Vagina (tissue), 2 donors: ENCODE measurements around the gene CSMD2. TPM values are rescaled to one million over a fixed set of nuclear protein-coding genes. Genes with fewer than 3 reads are reported as not detected.

Experiments
- DNase-seq, 2 donors: peaks; one replicate each; pipeline ENCODE4 v3.0.0-alpha.2; 2017; ENCODE audit errors: extremely low spot score in 2 of 2
- H3K27ac ChIP-seq: fragments of 200-600 bp; sonication (generic); one replicate; pipeline ENCODE4 v1.5.1; 2019
- H3K27me3 ChIP-seq: fragments of 200-600 bp; sonication (generic); one replicate; pipeline ENCODE4 v1.5.1; 2019
- H3K36me3 ChIP-seq, 2 donors: fragments of 200-600 bp; sonication (generic); one replicate each; pipeline ENCODE4 v1.5.1; 2017 to 2019
- H3K4me1 ChIP-seq: fragments of 200-600 bp; sonication (generic); one replicate; pipeline ENCODE4 v1.5.1; 2019
- H3K4me3 ChIP-seq, 2 donors: fragments of 200-600 bp; sonication (generic); 1 replicate in 1 of 2; 2 replicates in 1 of 2; pipeline ENCODE4 v1.5.1; 2016 to 2019
- H3K9me3 ChIP-seq: fragments of 200-600 bp; sonication (generic); one replicate; pipeline ENCODE4 v1.5.1; 2019
- CTCF ChIP-seq, 3 experiments: fragments of 450-650 bp in 2 of 3; fragments of 200-600 bp in 1 of 3; sonication (generic) in 1 of 3; IDR thresholded peaks; one replicate each; pipeline ENCODE4 v1.5.1; 2017 to 2019; ENCODE audit warnings: antibody characterized with exemption in 3 of 3, mild to moderate bottlenecking in 2 of 3, moderate library complexity in 2 of 3
- POLR2A ChIP-seq, 2 donors: fragments of 450-650 bp; IDR thresholded peaks; one replicate each; pipeline ENCODE4 v1.6.1; 2017; ENCODE audit warnings: antibody characterized with exemption in 2 of 2, mild to moderate bottlenecking in 2 of 2, moderate library complexity in 2 of 2
- POLR2AphosphoS5 ChIP-seq, 2 donors: sonication (generic); formaldehyde crosslinking; IDR thresholded peaks; one replicate each; pipeline ENCODE4 v1.9.0; 2017; ENCODE audit warnings: antibody characterized with exemption in 2 of 2, mild to moderate bottlenecking in 2 of 2, low read depth in 1 of 2; ENCODE audit not compliant: insufficient read depth in 1 of 2
- intact Hi-C: fragments of 100-400 bp; cut with DNase I; formaldehyde crosslinking; loops from one replicate; pipeline ENCODE4 v1.15.1; 2023
- total RNA-seq: library from RNA; depleted of rRNA; stranded (reverse); fragments of >200 nt; gene quantifications from one replicate; pipeline ENCODE4 v1.2.3, GENCODE V29; 2016

The CSMD2 gene
- total RNA-seq, 1 donor from 2014 or later = 0.25 TPM

DNA sequence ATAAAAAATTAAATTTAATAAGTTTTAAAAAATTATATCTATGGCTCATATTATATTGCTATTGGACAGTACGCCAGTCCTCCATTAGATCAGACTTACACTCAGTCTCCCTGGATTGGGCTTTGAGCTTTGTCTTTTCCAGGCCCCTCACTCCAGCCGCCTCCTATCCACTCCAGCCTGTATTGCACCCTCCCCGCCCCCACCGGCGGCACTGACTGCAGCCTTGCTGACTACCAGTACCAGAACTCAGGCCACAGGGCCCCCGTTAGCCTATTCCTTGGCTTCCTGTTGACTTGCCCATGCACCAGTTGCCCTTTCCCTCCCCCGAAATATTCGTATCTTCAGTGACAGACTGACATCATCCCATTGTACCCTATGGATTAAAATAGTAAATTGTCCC is 127.9 kb downstream of the CSMD2 start:
- no peaks in the 10 kb centered on the region for H3K9me3 ChIP-seq
- no peaks in the 10 kb centered on the region for H3K36me3 ChIP-seq
- intact Hi-C loops = no loop called here
- no peak for DNase-seq
- no peak for TF ChIP-seq POLR2A (IDR thresholded peaks at IDR 0.05)
- H3K4me3 ChIP-seq = no peak overlapping the region
- no peak overlapping the region for H3K27ac ChIP-seq
- no peaks in the 10 kb centered on the region for H3K4me1 ChIP-seq
- H3K27me3 ChIP-seq = no peaks in the 10 kb centered on the region

DNA sequence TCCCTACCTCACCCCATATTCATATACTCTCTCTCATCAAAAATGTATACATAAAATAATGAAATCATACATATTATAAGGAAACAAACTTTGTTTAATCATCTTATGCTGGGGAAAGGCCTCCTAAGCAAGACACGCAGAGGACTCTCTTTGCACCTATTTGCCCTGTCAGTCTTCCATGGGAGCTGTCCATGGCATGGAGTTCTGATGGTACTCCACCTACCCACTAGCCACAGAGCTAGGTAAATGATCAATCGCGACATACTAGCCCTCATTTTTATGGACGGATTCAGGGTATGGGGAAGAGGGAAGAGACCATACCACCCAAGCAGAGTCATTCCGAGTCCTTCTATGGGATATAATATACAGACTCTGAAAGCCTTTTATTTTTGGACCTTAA is 131.0 kb downstream of the CSMD2 start:
- no peaks in the 10 kb centered on the region for H3K27me3 ChIP-seq
- intact Hi-C loops = no loop called here
- no peak for DNase-seq
- no peaks in the 10 kb centered on the region for H3K36me3 ChIP-seq
- no peaks in the 10 kb centered on the region for H3K4me1 ChIP-seq
- H3K4me3 ChIP-seq = no peak overlapping the region
- TF ChIP-seq CTCF (IDR thresholded peaks at IDR 0.05) (no peak), POLR2A (IDR thresholded peaks at IDR 0.05) (no peak), POLR2AphosphoS5 (IDR thresholded peaks at IDR 0.05; ENCODE audit: insufficient read depth in 1 of 2, low read depth in 1 of 2) (no peak)
- no peaks in the 10 kb centered on the region for H3K9me3 ChIP-seq
- no peak overlapping the region for H3K27ac ChIP-seq

DNA sequence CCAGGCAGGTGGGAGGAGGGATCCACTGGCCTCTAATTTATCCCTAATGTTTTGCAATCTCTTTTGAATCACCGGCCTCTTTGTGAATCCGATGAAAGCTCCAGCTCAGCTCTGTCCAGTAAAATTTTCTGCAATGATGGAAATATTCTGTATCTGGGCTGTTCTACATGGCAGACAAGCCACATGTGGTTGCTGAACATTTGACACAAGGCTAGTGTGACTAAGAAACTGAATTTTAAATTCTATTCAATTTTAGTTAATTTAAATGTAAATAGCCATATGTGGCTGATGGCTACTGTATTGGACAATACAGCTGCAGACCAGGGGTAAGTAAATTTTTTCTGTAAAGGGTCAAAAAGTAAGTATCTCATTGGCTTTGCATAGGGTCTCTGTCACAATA is 135.1 kb downstream of the CSMD2 start:
- intact Hi-C loops = no loop called here
- no peaks in the 10 kb centered on the region for H3K4me1 ChIP-seq
- TF ChIP-seq POLR2AphosphoS5 (IDR thresholded peaks at IDR 0.05; ENCODE audit: insufficient read depth in 1 of 2, low read depth in 1 of 2) (no peak), POLR2A (IDR thresholded peaks at IDR 0.05) (no peak), CTCF (IDR thresholded peaks at IDR 0.05) (no peak)
- no peak overlapping the region for H3K4me3 ChIP-seq
- H3K27me3 ChIP-seq = no peaks in the 10 kb centered on the region
- no peaks in the 10 kb centered on the region for H3K36me3 ChIP-seq
- no peak overlapping the region for H3K27ac ChIP-seq
- DNase-seq = no peak
- no peaks in the 10 kb centered on the region for H3K9me3 ChIP-seq

GRCh38 chr1:34029515-34029914 is 135.5 kb downstream of the CSMD2 start:
- intact Hi-C loops = no loop called here
- Histone ChIP-seq H3K9me3 (no peaks in the 10 kb centered on the region), H3K4me3 (no peak overlapping the region), H3K4me1 (no peaks in the 10 kb centered on the region), H3K27ac (no peak overlapping the region), H3K27me3 (no peaks in the 10 kb centered on the region), H3K36me3 (no peaks in the 10 kb centered on the region)
- no peak for DNase-seq
- TF ChIP-seq CTCF (IDR thresholded peaks at IDR 0.05) = no peak
- no peak for TF ChIP-seq POLR2AphosphoS5 (IDR thresholded peaks at IDR 0.05; ENCODE audit: insufficient read depth in 1 of 2, low read depth in 1 of 2)
- TF ChIP-seq POLR2A (IDR thresholded peaks at IDR 0.05) = no peak

- intact Hi-C loops = no loop called here
- DNase-seq = no peak
- no peak for TF ChIP-seq CTCF (IDR thresholded peaks at IDR 0.05)
- no peak for TF ChIP-seq POLR2AphosphoS5 (IDR thresholded peaks at IDR 0.05; ENCODE audit: insufficient read depth in 1 of 2, low read depth in 1 of 2)
- no peak for TF ChIP-seq POLR2A (IDR thresholded peaks at IDR 0.05)
- Histone ChIP-seq H3K4me1 (no peaks in the 10 kb centered on the region), H3K27me3 (no peaks in the 10 kb centered on the region), H3K27ac (no peak overlapping the region), H3K9me3 (no peaks in the 10 kb centered on the region), H3K36me3 (no peaks in the 10 kb centered on the region), H3K4me3 (no peak overlapping the region)
Observed at GRCh38 chr1:34028381-34029055, 136.5 kb downstream of the CSMD2 start.
